Hepatocyte (in vitro differentiated cells): Measurements from ENCODE around the gene CEP128. TPM values are rescaled to one million over a fixed set of nuclear protein-coding genes. Genes with fewer than 3 reads are reported as not detected.

Source experiments
- DNase-seq: peaks from one replicate; pipeline ENCODE4 v3.0.0-alpha.2; 2016; ENCODE audit warnings: low spot score
- H2AFZ ChIP-seq: fragments of 200-600 bp; sonication (generic); 2 replicates; pipeline ENCODE4 v1.6.0; 2016; ENCODE audit warnings: antibody characterized with exemption, mild to moderate bottlenecking
- H3K27ac ChIP-seq: fragments of 200-600 bp; sonication (generic); 2 replicates; pipeline ENCODE4 v1.5.1; 2016; ENCODE audit warnings: mild to moderate bottlenecking
- H3K27me3 ChIP-seq: fragments of 200-600 bp; sonication (generic); 2 replicates; pipeline ENCODE4 v1.6.1; 2016
- H3K36me3 ChIP-seq: fragments of 200-600 bp; sonication (generic); replicated peaks from 2 replicates; pipeline ENCODE4 v1.5.1; 2016; ENCODE audit warnings: low read depth; ENCODE audit not compliant: insufficient read depth
- H3K4me1 ChIP-seq: fragments of 200-600 bp; sonication (generic); 2 replicates; pipeline ENCODE4 v1.5.1; 2016; ENCODE audit warnings: mild to moderate bottlenecking, moderate library complexity; ENCODE audit not compliant: insufficient read depth
- H3K4me2 ChIP-seq: fragments of 200-600 bp; sonication (generic); 2 replicates; pipeline ENCODE4 v1.6.0; 2016
- H3K4me3 ChIP-seq: fragments of 200-600 bp; sonication (generic); 2 replicates; pipeline ENCODE4 v1.5.1; 2016; ENCODE audit warnings: mild to moderate bottlenecking
- H3K79me2 ChIP-seq: fragments of 200-600 bp; sonication (generic); 2 replicates; pipeline ENCODE4 v1.6.0; 2017; ENCODE audit warnings: mild to moderate bottlenecking
- H3K9me2 ChIP-seq: fragments of 200-600 bp; sonication (generic); replicated peaks from 2 replicates; pipeline ENCODE4 v1.6.0; 2017; ENCODE audit warnings: mild to moderate bottlenecking; ENCODE audit not compliant: insufficient read depth
- H3K9me3 ChIP-seq: fragments of 200-600 bp; sonication (generic); 2 replicates; pipeline ENCODE4 v1.5.1; 2016; ENCODE audit warnings: low read depth, mild to moderate bottlenecking
- H4K20me1 ChIP-seq: fragments of 200-600 bp; sonication (generic); 2 replicates; pipeline ENCODE4 v1.6.0; 2016; ENCODE audit warnings: mild to moderate bottlenecking; ENCODE audit not compliant: insufficient read depth, poor library complexity, severe bottlenecking
- CTCF ChIP-seq: fragments of 200-600 bp; sonication (generic); IDR thresholded peaks from 2 replicates; pipeline ENCODE4 v1.5.1; 2016; ENCODE audit warnings: antibody characterized with exemption, mild to moderate bottlenecking; ENCODE audit not compliant: poor library complexity
- EZH2 ChIP-seq: fragments of 200-600 bp; sonication (generic); IDR thresholded peaks from 2 replicates; pipeline ENCODE4 v1.6.1; 2016; ENCODE audit warnings: antibody characterized with exemption, mild to moderate bottlenecking, borderline replicate concordance
- EZH2phosphoT487 ChIP-seq: fragments of 200-600 bp; sonication (generic); IDR thresholded peaks from one replicate; pipeline ENCODE4 v1.6.1; 2018; ENCODE audit warnings: antibody characterized with exemption, mild to moderate bottlenecking, low read depth, moderate library complexity; ENCODE audit not compliant: unreplicated experiment, severe bottlenecking
- WGBS: methylation state at CpG from one replicate; pipeline ENCODE4 v1.1.6; 2016; ENCODE audit warnings: low lambda C conversion rate; ENCODE audit errors: missing lambda C conversion rate; 5-methylcytosine and 5-hydroxymethylcytosine counted together
- polyA plus RNA-seq: library from polyadenylated mRNA; unstranded; fragments of >200 nt; fragmentation: Nextera tagmentation; extraction: Ambion mirVana; gene quantifications from 2 replicates; pipeline ENCODE4 v1.2.1, GENCODE V29; 2016
- total RNA-seq: library from RNA; depleted of rRNA; stranded (reverse); fragments of >200 nt; gene quantifications from 2 replicates; pipeline ENCODE4 v1.2.3, GENCODE V29; 2014

CEP128 gene
- total and polyA plus RNA-seq, 2 experiments from 2014 or later = 1.4 to 3.6 TPM

DNA sequence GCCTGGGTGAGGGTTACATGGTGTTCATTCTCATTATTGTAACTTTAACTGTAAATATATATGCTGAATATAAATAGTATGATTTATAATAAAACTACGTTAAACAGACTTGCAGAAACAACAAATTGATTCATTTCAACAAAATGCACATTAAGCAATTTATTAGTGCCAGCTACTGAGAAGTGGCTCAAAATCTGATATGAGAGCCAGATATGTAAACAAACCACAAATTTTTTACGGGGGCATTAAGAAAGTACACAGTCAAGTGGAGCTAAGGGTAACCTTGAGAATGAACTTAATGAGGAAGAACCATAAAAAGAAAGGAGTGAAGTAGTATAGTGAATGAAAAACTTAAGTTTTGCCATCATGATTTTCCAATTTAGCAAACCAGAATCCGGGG, 40.3 kb downstream of the CEP128 start:
- no peak for TF ChIP-seq CTCF
- no peak for TF ChIP-seq EZH2
- TF ChIP-seq EZH2phosphoT487 = no peak
- Histone ChIP-seq H3K27ac (no peak overlapping the region), H3K27me3 (no peaks in the 10 kb centered on the region), H3K36me3 (no peaks in the 10 kb centered on the region), H2AFZ (no peak overlapping the region), H3K9me3 (no peaks in the 10 kb centered on the region), H4K20me1 (no peaks in the 10 kb centered on the region), H3K79me2 (no peaks in the 10 kb centered on the region), H3K4me3 (no peak overlapping the region), H3K9me2 (no peaks in the 10 kb centered on the region), H3K4me2 (no peak overlapping the region), H3K4me1 (no peaks in the 10 kb centered on the region)
- WGBS = 66% methylated on average over 3 of the region's 3 CpGs
- DNase-seq = no peak

DNA sequence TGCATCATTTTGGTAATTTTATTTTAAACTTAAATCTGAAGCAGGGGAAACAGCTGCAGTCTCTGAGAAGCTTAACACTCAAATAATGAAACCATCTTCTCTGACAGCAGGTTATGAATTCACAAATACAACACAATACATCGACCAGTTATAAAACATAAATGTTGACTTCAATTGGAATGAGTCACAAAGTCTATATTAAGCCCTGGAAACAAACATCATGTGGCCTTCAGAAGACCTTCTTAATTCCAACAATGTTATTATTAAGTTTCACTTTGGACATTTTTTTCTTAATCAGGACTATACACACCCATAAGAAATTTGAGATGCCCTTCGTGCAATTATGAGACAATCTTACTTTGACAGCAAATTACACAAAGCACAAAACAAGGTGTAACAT, 68.9 kb downstream of the CEP128 start:
- WGBS = 97% methylated on average over 2 of the region's 2 CpGs

GRCh38 chr14:80868260-80868659, 73.3 kb downstream of the CEP128 start:
- DNase-seq = no peak
- no peaks in the 10 kb centered on the region for H3K36me3 ChIP-seq
- H2AFZ ChIP-seq = no peak overlapping the region
- 97% methylated on average over 1 of the region's 1 CpG for WGBS
- H3K79me2 ChIP-seq = no peaks in the 10 kb centered on the region
- no peaks in the 10 kb centered on the region for H3K27me3 ChIP-seq
- H3K4me3 ChIP-seq = no peak overlapping the region
- H4K20me1 ChIP-seq = no peaks in the 10 kb centered on the region
- TF ChIP-seq EZH2phosphoT487 (no peak), CTCF (no peak), EZH2 (no peak)
- H3K27ac ChIP-seq = no peak overlapping the region
- no peak overlapping the region for H3K4me2 ChIP-seq
- H3K9me2 ChIP-seq = no peaks in the 10 kb centered on the region
- peaks cover 11% of the 10 kb centered on the region for H3K9me3 ChIP-seq
- no peaks in the 10 kb centered on the region for H3K4me1 ChIP-seq

More for the DNA sequence above, 68.9 kb downstream of the CEP128 start:
- Histone ChIP-seq H3K27me3 (no peaks in the 10 kb centered on the region), H3K4me2 (no peak overlapping the region), H3K9me2 (no peaks in the 10 kb centered on the region), H4K20me1 (no peaks in the 10 kb centered on the region), H3K27ac (no peak overlapping the region), H3K4me1 (no peaks in the 10 kb centered on the region), H3K9me3 (peaks cover 4% of the 10 kb centered on the region), H3K79me2 (no peaks in the 10 kb centered on the region), H3K4me3 (no peak overlapping the region), H3K36me3 (no peaks in the 10 kb centered on the region), H2AFZ (no peak overlapping the region)
- TF ChIP-seq EZH2phosphoT487 = no peak
- no peak for TF ChIP-seq EZH2
- no peak for TF ChIP-seq CTCF
- no peak for DNase-seq

GRCh38 chr14:80867798-80868197, 73.7 kb downstream of the CEP128 start:
- 100% methylated on average over 2 of the region's 2 CpGs for WGBS
- DNase-seq = no peak
- no peak overlapping the region for H3K27ac ChIP-seq
- H2AFZ ChIP-seq = no peak overlapping the region
- no peak overlapping the region for H3K4me3 ChIP-seq
- H3K4me2 ChIP-seq = no peak overlapping the region
- H3K4me1 ChIP-seq = no peaks in the 10 kb centered on the region
- H3K36me3 ChIP-seq = no peaks in the 10 kb centered on the region
- H3K79me2 ChIP-seq = no peaks in the 10 kb centered on the region
- no peaks in the 10 kb centered on the region for H4K20me1 ChIP-seq
- no peak for TF ChIP-seq CTCF
- no peak for TF ChIP-seq EZH2phosphoT487
- TF ChIP-seq EZH2 = no peak
- H3K27me3 ChIP-seq = no peaks in the 10 kb centered on the region
- peaks cover 11% of the 10 kb centered on the region for H3K9me3 ChIP-seq
- no peaks in the 10 kb centered on the region for H3K9me2 ChIP-seq
